H1 (cell line): Measurements from ENCODE around the gene MDH1. TPM values are rescaled to one million over a fixed set of nuclear protein-coding genes. Genes with fewer than 3 reads are reported as not detected.

Source experiments
- CTCF ChIA-PET: fragments of 300-600 bp; sonication (Branson Sonifier 250); formaldehyde crosslinking; loops from one replicate; lab custom pipeline; 2021; ENCODE audit not compliant: partially characterized antibody; lab: Charles Lee
- POLR2A ChIA-PET: fragments of 300-600 bp; sonication (Branson Sonifier 250); formaldehyde crosslinking; loops from one replicate; lab custom pipeline; 2021; ENCODE audit warnings: inconsistent platforms; ENCODE audit not compliant: partially characterized antibody; lab: Charles Lee
- DNase-seq, 2 experiments: peaks; one replicate each; pipeline versions ENCODE4 v3.0.0 to v3.0.0-alpha.2; 2010 to 2022; ENCODE audit warnings: low spot score in 2 of 2, low read depth in 1 of 2, mixed read lengths in 1 of 2
- FAIRE-seq: peaks from 2 replicates; lab custom pipeline; 2011; peaks lifted over from hg19 to GRCh38; lab: Jason Lieb, UNC
- H2AFZ ChIP-seq: 2 replicates; pipeline ENCODE4 v1.8.1; 2012; ENCODE audit warnings: low read length, inconsistent platforms
- H2AK5ac ChIP-seq: 2 replicates; pipeline ENCODE4 v1.6.1; 2013; ENCODE audit warnings: low read depth, low read length
- H2BK120ac ChIP-seq: replicated peaks from 2 replicates; pipeline ENCODE3; 2013; ENCODE audit warnings: low read depth, low read length, inconsistent platforms
- H2BK12ac ChIP-seq: 2 replicates; pipeline ENCODE4 v1.6.1; 2013; ENCODE audit warnings: low read depth, low read length
- H2BK15ac ChIP-seq: 2 replicates; pipeline ENCODE4 v1.6.1; 2013; ENCODE audit warnings: low read length
- H2BK20ac ChIP-seq: 2 replicates; pipeline ENCODE4 v1.6.1; 2013; ENCODE audit warnings: low read length
- H2BK5ac ChIP-seq: 2 replicates; pipeline ENCODE4 v1.6.1; 2013; ENCODE audit warnings: low read depth, low read length
- H3K14ac ChIP-seq: 2 replicates; pipeline ENCODE4 v1.6.1; 2013; ENCODE audit warnings: inconsistent platforms; ENCODE audit not compliant: insufficient read length
- H3K18ac ChIP-seq: 2 replicates; pipeline ENCODE4 v1.6.1; 2013; ENCODE audit warnings: low read length; ENCODE audit errors: extremely low read depth
- H3K23ac ChIP-seq: 2 replicates; pipeline ENCODE4 v1.6.1; 2013; ENCODE audit warnings: inconsistent platforms; ENCODE audit not compliant: insufficient read length
- H3K23me2 ChIP-seq: 2 replicates; pipeline ENCODE4 v1.6.1; 2013; ENCODE audit warnings: low read depth, low read length
- H3K27ac ChIP-seq: 2 replicates; pipeline ENCODE4 v1.6.1; 2011; ENCODE audit warnings: low read depth, low read length, inconsistent platforms
- H3K27me3 ChIP-seq, 4 experiments: replicated peaks in 1 of 4; 1 replicate in 1 of 4; 2 replicates in 3 of 4; pipeline versions ENCODE4 v1.6.1 to v1.8.1; 2011 to 2013; ENCODE audit warnings: low read length in 3 of 4, mild to moderate bottlenecking in 3 of 4, inconsistent platforms in 2 of 4, mixed read lengths in 2 of 4, moderate library complexity in 1 of 4; ENCODE audit not compliant: control insufficient read depth in 3 of 4, insufficient read depth in 3 of 4; ENCODE audit errors: extremely low read depth in 1 of 4
- H3K36me3 ChIP-seq, 4 experiments: 2 replicates each; pipeline versions ENCODE4 v1.6.1 to v1.8.1; 2011 to 2013; ENCODE audit warnings: mild to moderate bottlenecking in 4 of 4, low read length in 3 of 4, moderate library complexity in 2 of 4, control low read depth in 1 of 4, inconsistent platforms in 1 of 4; ENCODE audit not compliant: insufficient read depth in 4 of 4, control insufficient read depth in 2 of 4
- H3K4ac ChIP-seq: replicated peaks from 2 replicates; pipeline ENCODE3; 2013; ENCODE audit warnings: low read length, low read depth, mixed read lengths, inconsistent platforms; ENCODE audit not compliant: insufficient read length
- H3K4me1 ChIP-seq, 4 experiments: replicated peaks in 1 of 4; 1 replicate in 1 of 4; 2 replicates in 3 of 4; pipeline versions ENCODE4 v1.6.1 to v1.8.1; 2011 to 2013; ENCODE audit warnings: low read length in 3 of 4, inconsistent platforms in 2 of 4, mixed read lengths in 1 of 4; ENCODE audit not compliant: insufficient read depth in 4 of 4, control insufficient read depth in 3 of 4
- H3K4me2 ChIP-seq, 2 experiments: 2 replicates each; pipeline versions ENCODE4 v1.6.1 to v1.8.1; 2011 to 2013; ENCODE audit warnings: low read depth in 2 of 2, low read length in 2 of 2, control low read depth in 1 of 2, inconsistent platforms in 1 of 2, mild to moderate bottlenecking in 1 of 2; ENCODE audit not compliant: insufficient read depth in 1 of 2
- H3K4me3 ChIP-seq, 4 experiments: fragments of 200-600, 300-600 bp in 1 of 4; sonication (generic), shearing (Covaris generic), sonication (Bioruptor Twin) in 1 of 4; 2 replicates each; pipeline versions ENCODE4 v1.5.1 to v1.8.1; 2011 to 2016; ENCODE audit warnings: low read length in 4 of 4, low read depth in 3 of 4, control low read depth in 2 of 4, inconsistent platforms in 2 of 4, mild to moderate bottlenecking in 2 of 4, mixed read lengths in 1 of 4, moderate library complexity in 1 of 4; ENCODE audit not compliant: insufficient read depth in 2 of 4; ENCODE audit errors: extremely low read depth in 1 of 4
- H3K56ac ChIP-seq: replicated peaks from 2 replicates; pipeline ENCODE3; 2013; ENCODE audit warnings: low read depth, mild to moderate bottlenecking, mixed read lengths, low read length, inconsistent platforms; ENCODE audit not compliant: insufficient read length
- H3K79me1 ChIP-seq: 2 replicates; pipeline ENCODE4 v1.6.1; 2013; ENCODE audit warnings: low read depth, low read length, control low read depth
- H3K79me2 ChIP-seq, 2 experiments: 2 replicates each; pipeline versions ENCODE4 v1.6.1 to v1.8.1; 2012 to 2013; ENCODE audit warnings: low read length in 2 of 2, mild to moderate bottlenecking in 2 of 2, inconsistent platforms in 1 of 2; ENCODE audit not compliant: insufficient read depth in 2 of 2, control insufficient read depth in 1 of 2
- H3K9ac ChIP-seq, 4 experiments: replicated peaks in 1 of 4; 1 replicate in 1 of 4; 2 replicates in 3 of 4; pipeline versions ENCODE4 v1.6.1 to v1.8.1; 2011 to 2013; ENCODE audit warnings: low read depth in 3 of 4, low read length in 3 of 4, control low read depth in 2 of 4, mild to moderate bottlenecking in 2 of 4, moderate library complexity in 2 of 4, inconsistent platforms in 1 of 4; ENCODE audit errors: extremely low read depth in 1 of 4
- H3K9me3 ChIP-seq, 2 experiments: 2 replicates each; pipeline versions ENCODE4 v1.6.1 to v1.8.1; 2012 to 2013; ENCODE audit warnings: mild to moderate bottlenecking in 2 of 2, moderate library complexity in 2 of 2, control low read depth in 1 of 2, inconsistent platforms in 1 of 2, low read depth in 1 of 2, low read length in 1 of 2, mixed read lengths in 1 of 2; ENCODE audit not compliant: insufficient read depth in 2 of 2
- H4K20me1 ChIP-seq, 2 experiments: replicated peaks in 1 of 2; 2 replicates each; pipeline versions ENCODE3 to v1.8.1; 2011 to 2013; ENCODE audit warnings: inconsistent platforms in 2 of 2, low read length in 2 of 2, mild to moderate bottlenecking in 1 of 2; ENCODE audit not compliant: insufficient read depth in 2 of 2, control insufficient read depth in 1 of 2
- H4K5ac ChIP-seq: 2 replicates; pipeline ENCODE4 v1.6.1; 2013; ENCODE audit warnings: low read length, low read depth, mixed read lengths, inconsistent platforms; ENCODE audit not compliant: insufficient read length
- H4K8ac ChIP-seq: 2 replicates; pipeline ENCODE4 v1.8.0; 2013; ENCODE audit warnings: mild to moderate bottlenecking, moderate library complexity, low read length, inconsistent platforms; ENCODE audit not compliant: insufficient read depth; ENCODE audit errors: extremely low read depth
- H4K91ac ChIP-seq: replicated peaks from 2 replicates; pipeline ENCODE3; 2013; ENCODE audit warnings: low read length, mixed read lengths, inconsistent platforms; ENCODE audit not compliant: insufficient read length
- ASH2L ChIP-seq: fragments of 200-600, 300-600 bp; sonication (generic); IDR thresholded peaks from one replicate; pipeline ENCODE4 v1.7.1; 2017; ENCODE audit warnings: low read length
- BRCA1 ChIP-seq: IDR thresholded peaks from 2 replicates; pipeline ENCODE4 v1.6.1; 2012; ENCODE audit warnings: low read depth, low read length, improper control_type of control experiment
- CHD2 ChIP-seq: IDR thresholded peaks from 2 replicates; pipeline ENCODE4 v1.6.1; 2012; ENCODE audit warnings: low read length, improper control_type of control experiment
- CREB1 ChIP-seq: IDR thresholded peaks from 2 replicates; pipeline ENCODE4 v1.6.1; 2012; ENCODE audit warnings: inconsistent platforms
- EGR1 ChIP-seq: IDR thresholded peaks from 2 replicates; pipeline ENCODE4 v1.6.1; 2011; ENCODE audit warnings: low read depth, low read length, borderline replicate concordance
- EZH2 ChIP-seq: fragments of 200-600 bp; sonication (generic); IDR thresholded peaks from 2 replicates; pipeline ENCODE4 v1.7.1; 2012; ENCODE audit warnings: low read depth, mild to moderate bottlenecking, moderate library complexity, low read length, inconsistent platforms; ENCODE audit not compliant: severe bottlenecking
- GABPA ChIP-seq: IDR thresholded peaks from 2 replicates; pipeline ENCODE4 v1.6.1; 2011; ENCODE audit warnings: mild to moderate bottlenecking, low read length, moderate library complexity, borderline replicate concordance; ENCODE audit not compliant: insufficient read depth
- NRF1 ChIP-seq: IDR thresholded peaks from 2 replicates; pipeline ENCODE4 v1.6.1; 2011; ENCODE audit warnings: mild to moderate bottlenecking, low read depth, low read length, improper control_type of control experiment
- POU5F1 ChIP-seq: IDR thresholded peaks from 2 replicates; pipeline ENCODE4 v1.6.1; 2011; ENCODE audit warnings: low read depth, mild to moderate bottlenecking, low read length, moderate library complexity
- RFX5 ChIP-seq: IDR thresholded peaks from 2 replicates; pipeline ENCODE4 v1.6.1; 2011; ENCODE audit warnings: low read depth, low read length, improper control_type of control experiment, borderline replicate concordance
- SP4 ChIP-seq: IDR thresholded peaks from 2 replicates; pipeline ENCODE4 v1.6.1; 2012; ENCODE audit warnings: low read length, inconsistent platforms
- SRF ChIP-seq: IDR thresholded peaks from 2 replicates; pipeline ENCODE4 v1.6.1; 2011; ENCODE audit warnings: mild to moderate bottlenecking, low read depth, low read length, moderate library complexity
- WGBS, 2 experiments: shearing (Covaris generic) in 1 of 2; methylation state at CpG; one replicate each; pipeline versions ENCODE4 v1.1.6 to v1.1.7; 2013 to 2015; ENCODE audit warnings: low lambda C conversion rate in 2 of 2, mixed read lengths in 2 of 2, inconsistent platforms in 1 of 2, low coverage in 1 of 2, missing lambda C conversion rate in 1 of 2; ENCODE audit not compliant: insufficient replicate concordance in 2 of 2, insufficient coverage in 1 of 2, insufficient read length in 1 of 2; ENCODE audit errors: extremely low coverage in 1 of 2, missing lambda C conversion rate in 1 of 2; 5-methylcytosine and 5-hydroxymethylcytosine counted together
- polyA plus RNA-seq, 7 experiments: library from polyadenylated mRNA; depleted of rRNA in 3 of 7; stranded (reverse) in 5 of 7; unstranded in 2 of 7; fragments of >200 nt in 5 of 7; fragments of 200-250 nt in 2 of 7; gene quantifications; 1 replicate in 5 of 7; 2 replicates in 1 of 7; 4 replicates in 1 of 7; pipeline versions ENCODE4 v1.2.1 to v1.2.3, GENCODE V29; 2011 to 2013; ENCODE audit warnings: missing spikeins in 2 of 7, mixed read lengths in 2 of 7
- total RNA-seq: library from RNA; stranded (reverse); fragmentation: NEBNext Ultra II Directional; extraction: Animal tissue kit (Norgen Biotek cat#: 25700); gene quantifications from 2 replicates; pipeline ENCODE4 v1.2.1, GENCODE V29; 2021
- TF ChIP-seq, protein P1 (sequence below): IDR thresholded peaks from 2 replicates; pipeline ENCODE4 v1.6.1; 2011; ENCODE audit warnings: low read length, improper control_type of control experiment

MDH1 gene
- total and polyA plus RNA-seq, 2 of the 8 experiments (the other 6 are each of a cell fraction or from before 2014, with no cell fraction given) = 353 to 376 TPM

DNA sequence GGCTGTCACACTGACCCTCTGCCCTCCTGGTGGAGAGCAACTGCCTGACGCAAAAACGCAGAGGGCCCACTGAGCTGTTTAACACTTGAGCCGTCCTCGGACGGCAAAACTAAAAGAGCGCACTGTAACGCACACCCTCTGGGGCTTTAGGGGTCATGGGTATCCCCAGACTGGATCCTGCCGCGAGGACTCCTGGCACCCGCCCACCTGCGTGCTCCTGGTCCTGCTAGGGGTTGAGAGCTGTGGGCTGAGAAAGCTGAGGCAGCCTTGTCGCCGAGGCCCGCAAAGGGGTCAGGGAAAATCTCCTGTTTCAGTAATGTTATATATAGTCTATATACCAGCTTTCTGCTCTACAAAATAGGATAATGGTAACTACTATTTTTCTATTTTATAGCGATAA lies 39.1 kb downstream of the MDH1 start:
- FAIRE-seq (no peak), DNase-seq (no peak)
- Histone ChIP-seq H3K27ac (no peak overlapping the region), H2AFZ (no peak overlapping the region), H4K91ac (no peak overlapping the region), H3K79me2 (no peaks in the 10 kb centered on the region), H2AK5ac (no peak overlapping the region), H4K20me1 (no peaks in the 10 kb centered on the region), H3K4me1 (no peaks in the 10 kb centered on the region), H2BK15ac (no peak overlapping the region), H3K4me3 (no peak overlapping the region), H3K79me1 (no peaks in the 10 kb centered on the region), H3K23me2 (no peaks in the 10 kb centered on the region), H3K14ac (no peak overlapping the region), H2BK20ac (no peak overlapping the region), H2BK5ac (no peak overlapping the region), H3K18ac (no peak overlapping the region), H3K9ac (no peak overlapping the region), H3K23ac (no peak overlapping the region), H3K9me3 (peaks cover 11 to 13% of the 10 kb centered on the region in 2 experiments; a peak in 3 of 4 replicates), H3K4me2 (no peak overlapping the region), H3K56ac (no peak overlapping the region), H3K4ac (no peak overlapping the region), H3K36me3 (peaks cover 0 to 3% (median 0%) of the 10 kb centered on the region in 4 experiments; a peak in 1 of 8 replicates), H2BK120ac (no peak overlapping the region), H2BK12ac (no peak overlapping the region), H4K8ac (no peak overlapping the region), H3K27me3 (no peaks in the 10 kb centered on the region), H4K5ac (no peak overlapping the region)
- ChIA-PET POLR2A (interaction anchor here (0.9 to 2.6 kb wide), 3 partner anchors 10 to 38 kb away, joined by 3 to 14 read pairs (median 3); no protein-coding TSS in a partner anchor), CTCF (interaction anchor here (0.8 to 1.4 kb wide), 4 partner anchors 10 to 85 kb away, joined by 3 read pairs; no protein-coding TSS in a partner anchor)
- 97% methylated on average over 15 of the region's 15 CpGs; no CpG with 5 or more reads in 1 of the 2 experiments for WGBS, 2 experiments
- TF ChIP-seq ASH2L = no peak
- no peak for TF ChIP-seq EGR1
- TF ChIP-seq POU5F1 = no peak
- TF ChIP-seq CREB1 = no peak
- TF ChIP-seq EZH2 = no peak
- no peak for TF ChIP-seq CHD2
- no peak for TF ChIP-seq SP4
- TF ChIP-seq GABPA = no peak
- no peak for TF ChIP-seq BRCA1
- no peak for TF ChIP-seq NRF1
- TF ChIP-seq, protein P1, sequence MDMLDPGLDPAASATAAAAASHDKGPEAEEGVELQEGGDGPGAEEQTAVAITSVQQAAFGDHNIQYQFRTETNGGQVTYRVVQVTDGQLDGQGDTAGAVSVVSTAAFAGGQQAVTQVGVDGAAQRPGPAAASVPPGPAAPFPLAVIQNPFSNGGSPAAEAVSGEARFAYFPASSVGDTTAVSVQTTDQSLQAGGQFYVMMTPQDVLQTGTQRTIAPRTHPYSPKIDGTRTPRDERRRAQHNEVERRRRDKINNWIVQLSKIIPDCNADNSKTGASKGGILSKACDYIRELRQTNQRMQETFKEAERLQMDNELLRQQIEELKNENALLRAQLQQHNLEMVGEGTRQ = no peak
- TF ChIP-seq SRF = no peak
- no peak for TF ChIP-seq RFX5
